Measurements from ENCODE around the gene RNF123.
"Not testable (repeated sequence)": the region's sequence is repeated elsewhere in the genome, so short reads cannot be mapped to it uniquely, and the experiment has no call there.

RNF123 gene

DNA sequence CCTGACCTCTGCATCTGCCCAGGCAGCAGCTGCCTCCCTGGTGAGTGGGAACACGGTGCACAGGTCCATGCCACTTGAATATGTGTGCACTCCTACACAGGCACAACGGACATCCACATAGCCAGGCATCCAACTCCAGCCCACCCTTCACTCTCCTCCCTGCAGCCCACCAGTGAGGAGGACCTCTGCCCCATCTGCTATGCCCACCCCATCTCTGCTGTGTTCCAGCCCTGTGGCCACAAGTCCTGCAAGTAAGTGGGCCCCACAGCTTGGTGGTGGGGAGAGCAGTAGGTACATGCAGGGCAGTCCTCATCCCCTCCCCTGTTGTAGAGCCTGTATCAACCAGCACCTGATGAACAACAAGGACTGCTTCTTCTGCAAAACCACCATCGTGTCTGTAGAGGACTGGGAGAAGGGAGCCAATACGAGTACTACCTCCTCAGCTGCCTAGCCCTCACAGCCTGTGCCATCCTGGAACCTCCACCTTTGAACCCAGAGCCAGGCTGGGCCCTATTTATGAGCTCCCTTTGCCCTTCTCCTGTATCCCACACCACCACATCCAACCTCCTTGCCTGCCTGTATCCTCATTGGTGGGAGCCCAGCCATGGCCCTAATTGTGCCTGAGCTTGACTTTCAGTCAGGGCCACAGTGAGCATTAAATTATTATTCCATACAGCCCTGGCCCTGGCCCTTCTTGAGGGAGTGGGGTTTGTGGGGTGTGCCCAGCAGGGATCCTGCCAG is 31.7 kb downstream of the RNF123 start:
- no peak for DNase-seq (ENCODE audit: low spot score)

- DNase-seq (ENCODE audit: low spot score) = no peak
These were observed 32.2 kb downstream of the RNF123 start for GRCh38 chr3:49721596-49721895.

GRCh38 chr3:49721896-49722781 is 32.8 kb downstream of the RNF123 start:
- no peak for DNase-seq (ENCODE audit: low spot score)

- no peak for DNase-seq (ENCODE audit: low spot score)
These were observed 33.5 kb downstream of the RNF123 start for GRCh38 chr3:49722896-49723295.

GRCh38 chr3:49723296-49723627 is 33.9 kb downstream of the RNF123 start:
- DNase-seq (ENCODE audit: low spot score) = peak; percentile 46

- peak; percentile 90 for DNase-seq (ENCODE audit: low spot score)
These were observed 34.5 kb downstream of the RNF123 start, which contains the start of gene GMPPB for GRCh38 chr3:49723628-49724551. Gene GMPPB, minus strand, starts transcription at chr3:49723951. Its CDS starts 225 bp downstream, at chr3:49723726.

- DNase-seq (ENCODE audit: low spot score) = no peak
These were observed 35.2 kb downstream of the RNF123 start for GRCh38 chr3:49724586-49724985.

DNA sequence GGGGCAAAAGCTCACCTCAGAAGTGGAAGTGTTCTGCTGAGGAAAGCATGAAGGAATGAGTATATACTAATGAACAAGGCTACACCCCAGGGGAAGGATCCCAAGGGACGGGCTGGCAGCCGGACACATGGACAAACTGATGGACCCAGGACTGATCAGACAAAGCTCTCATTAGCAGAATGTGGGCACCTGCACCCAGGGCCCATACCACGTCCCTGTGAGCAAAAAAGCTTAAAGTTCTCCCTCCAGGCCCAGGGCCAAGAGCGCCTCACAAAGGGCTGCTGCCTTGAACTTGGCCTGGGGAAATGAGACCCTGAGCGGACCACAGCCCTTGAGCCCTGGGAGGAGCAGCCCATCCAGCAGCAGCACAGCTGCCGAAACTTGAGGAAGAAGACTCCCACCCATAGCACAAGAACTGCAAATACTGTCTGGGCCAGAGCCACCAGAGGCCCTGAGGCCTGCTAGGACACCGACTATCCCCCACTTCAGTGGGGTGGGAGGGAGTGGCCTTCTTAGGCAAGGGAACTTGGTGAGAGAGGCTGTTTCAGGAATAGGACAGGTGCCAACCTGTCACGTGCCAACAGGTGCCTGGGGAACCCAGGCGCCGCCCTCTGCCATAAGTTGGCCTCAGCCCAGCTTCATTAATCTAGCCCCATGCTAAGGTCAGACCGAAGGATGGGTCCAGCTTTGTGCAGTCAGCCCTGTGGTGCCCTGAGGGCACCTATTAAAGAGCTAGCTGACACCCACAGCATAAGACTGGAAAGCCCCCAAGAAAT is 36.7 kb downstream of the RNF123 start:
- DNase-seq (ENCODE audit: low spot score) = no peak

GRCh38 chr3:49727154-49727923 is 38.0 kb downstream of the RNF123 start:
- DNase-seq (ENCODE audit: low spot score) = no peak

DNA sequence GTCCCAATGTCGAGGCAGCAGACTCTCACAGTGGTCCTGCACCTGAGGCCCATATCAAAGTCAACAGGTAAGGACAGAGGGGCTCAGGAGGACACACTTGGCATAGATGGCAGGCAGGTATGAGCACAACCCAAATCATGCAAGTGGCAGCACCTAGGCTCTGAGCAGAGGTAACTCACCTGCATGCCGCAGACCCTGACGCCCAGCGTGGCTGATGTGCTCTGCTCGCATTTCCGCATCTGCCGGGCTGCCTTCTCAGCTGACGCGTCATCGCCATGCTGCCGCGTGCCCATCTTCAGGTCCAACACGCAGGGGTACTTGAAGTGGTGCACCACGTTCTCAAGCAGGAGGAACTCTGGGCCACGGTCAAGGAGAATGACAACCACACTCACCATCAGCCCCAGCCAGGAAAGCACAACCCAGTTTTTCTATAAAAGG is 38.6 kb downstream of the RNF123 start:
- DNase-seq (ENCODE audit: low spot score) = no peak

DNA sequence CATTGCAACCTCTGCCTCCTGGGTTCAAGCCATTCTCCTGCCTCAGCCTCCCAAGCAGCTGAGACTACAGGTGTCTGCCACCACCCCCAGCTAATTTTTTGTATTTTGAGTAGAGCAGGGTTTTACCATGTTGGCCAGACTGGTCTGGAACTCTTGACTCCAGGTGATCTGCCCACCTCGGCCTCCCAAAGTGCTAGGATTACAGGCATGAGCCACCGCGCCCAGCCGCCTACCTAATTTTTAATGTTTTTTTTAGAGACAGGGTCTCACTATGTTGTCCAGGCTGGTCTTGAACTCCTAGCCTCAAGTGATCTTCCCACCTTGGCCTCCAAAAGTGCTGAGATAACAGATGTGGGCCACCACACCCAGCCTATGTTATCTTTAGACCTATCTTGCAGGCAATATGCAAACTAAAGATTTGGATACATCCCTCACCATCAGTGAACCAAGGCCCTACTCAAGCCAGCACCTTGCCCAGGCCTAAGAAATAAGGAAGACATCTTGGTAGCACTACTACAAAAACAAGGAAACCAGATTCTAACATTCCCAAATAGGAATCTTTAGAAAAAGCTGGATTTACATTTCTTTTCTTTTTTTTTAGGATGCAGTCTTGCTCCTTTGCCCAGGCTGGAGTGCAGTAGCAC is 40.7 kb downstream of the RNF123 start:
- no peak for DNase-seq (ENCODE audit: low spot score)

GRCh38 chr3:49732597-49732996 is 43.2 kb downstream of the RNF123 start:
- DNase-seq (ENCODE audit: low spot score) = no peak

- DNase-seq (ENCODE audit: low spot score) = no peak
These were observed 44.2 kb downstream of the RNF123 start for GRCh38 chr3:49733551-49733950.

- DNase-seq (ENCODE audit: low spot score) = no peak
These were observed 45.4 kb downstream of the RNF123 start for GRCh38 chr3:49734752-49735151.

DNA sequence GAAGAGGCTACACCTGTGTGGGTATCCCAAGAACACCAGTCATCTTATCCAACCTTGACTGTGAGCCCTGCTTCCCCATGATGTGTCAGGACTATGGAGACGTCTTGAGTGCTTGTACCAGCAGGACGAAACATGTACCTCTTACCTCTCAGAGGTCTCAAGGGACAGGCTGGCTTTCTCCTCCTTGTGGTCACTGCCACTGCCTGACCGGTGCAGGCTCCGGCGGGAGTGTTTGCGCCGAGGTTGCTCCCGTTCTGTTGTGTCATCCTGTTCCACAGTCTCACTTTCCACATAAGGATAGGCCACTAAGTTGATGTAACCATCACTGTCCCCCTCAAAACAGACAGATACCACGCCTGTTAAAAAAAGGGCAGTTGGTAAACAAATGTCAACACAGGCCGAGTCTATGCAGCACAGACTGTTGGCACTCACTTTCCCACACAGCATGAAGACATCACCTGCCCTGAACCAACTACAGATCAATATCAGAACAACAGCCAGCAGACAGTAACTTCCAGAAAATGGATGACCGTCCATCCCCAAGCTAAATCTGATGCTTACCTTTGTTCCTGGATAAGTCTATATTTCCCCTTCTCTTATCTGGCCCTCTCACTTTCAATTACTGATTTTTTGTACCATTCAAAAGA is 48.8 kb downstream of the RNF123 start:
- DNase-seq (ENCODE audit: low spot score) = no peak

DNA sequence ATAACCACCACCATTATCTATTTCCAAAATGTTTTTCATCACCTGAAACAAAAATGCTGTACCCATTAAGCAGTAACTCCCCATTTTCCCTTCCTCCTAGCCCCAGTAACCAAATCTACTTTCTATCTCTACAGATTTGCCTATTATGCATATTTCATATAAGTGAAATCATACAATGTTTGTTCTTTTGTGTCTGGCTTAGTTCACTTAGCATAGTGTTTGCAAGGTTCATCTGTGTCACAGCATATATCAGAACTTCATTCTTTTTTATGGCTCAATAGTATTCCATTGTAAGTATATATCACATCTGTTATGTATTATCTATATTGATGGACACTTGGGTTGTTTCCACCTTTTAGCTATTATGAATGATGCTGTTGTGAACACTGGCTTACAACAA is 51.1 kb downstream of the RNF123 start:
- DNase-seq (ENCODE audit: low spot score) = no peak

- no peak for DNase-seq (ENCODE audit: low spot score)
These were observed 56.6 kb downstream of the RNF123 start for GRCh38 chr3:49745986-49746385.

DNA sequence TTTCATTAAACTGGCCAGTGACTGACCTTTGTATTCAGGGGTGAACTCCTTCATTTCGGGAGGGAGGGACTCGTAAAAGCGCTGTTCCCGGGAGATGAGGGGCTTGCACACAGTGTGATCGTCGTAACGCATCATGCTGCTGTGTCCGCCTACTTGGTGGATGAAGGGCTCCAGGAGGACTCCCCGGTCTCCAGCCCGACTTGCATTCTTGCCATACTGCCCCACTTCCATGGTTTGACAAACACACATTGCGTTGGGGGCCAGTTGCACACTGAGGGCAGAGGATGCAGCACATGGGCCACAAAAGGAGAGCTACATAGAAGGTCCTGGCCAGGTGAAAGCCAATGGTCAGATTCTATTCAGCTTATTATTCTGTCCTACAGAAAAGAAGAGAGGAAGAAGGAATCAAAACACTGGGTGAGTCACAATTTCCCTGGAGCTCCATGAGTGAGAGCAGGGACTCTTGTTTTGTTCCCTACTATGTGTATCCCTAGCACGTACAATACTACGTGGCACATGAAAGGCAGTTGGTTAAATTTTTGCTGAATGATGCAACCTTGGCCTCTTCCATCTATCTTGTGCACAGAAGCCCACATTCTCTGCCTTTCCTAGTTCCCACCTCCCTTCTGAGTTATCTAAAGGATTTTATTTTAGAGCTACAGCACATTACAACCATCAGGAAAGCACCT is 58.6 kb downstream of the RNF123 start:
- no peak for DNase-seq (ENCODE audit: low spot score)

GRCh38 chr3:49748874-49749273 is 59.5 kb downstream of the RNF123 start:
- not testable (repeated sequence) for DNase-seq (ENCODE audit: low spot score)
